Ishikawa (cell line): ENCODE results near the gene PDE4D.

Source experiments
- CEBPB ChIP-seq: IDR thresholded peaks from 2 replicates; pipeline ENCODE4 v1.6.1; 2012
- CREB1 ChIP-seq: IDR thresholded peaks from 2 replicates; pipeline ENCODE4 v1.6.1; 2012; ENCODE audit warnings: low read depth
- EGR1 ChIP-seq: IDR thresholded peaks from 2 replicates; pipeline ENCODE4 v1.6.1; 2012
- EP300 ChIP-seq: IDR thresholded peaks from 2 replicates; pipeline ENCODE4 v1.6.1; 2012; ENCODE audit warnings: borderline replicate concordance
- FOXM1 ChIP-seq: IDR thresholded peaks from 2 replicates; pipeline ENCODE4 v1.6.1; 2012; ENCODE audit warnings: low read depth, borderline replicate concordance
- MAX ChIP-seq: IDR thresholded peaks from 2 replicates; pipeline ENCODE4 v1.6.1; 2012
- NFIC ChIP-seq: IDR thresholded peaks from 2 replicates; pipeline ENCODE4 v1.6.1; 2012
- RAD21 ChIP-seq: IDR thresholded peaks from 2 replicates; pipeline ENCODE4 v1.6.1; 2012; ENCODE audit warnings: low read depth
- TAF1 ChIP-seq: IDR thresholded peaks from 2 replicates; pipeline ENCODE4 v1.6.1; 2012; ENCODE audit warnings: low read depth, mild to moderate bottlenecking
- TCF12 ChIP-seq: IDR thresholded peaks from 2 replicates; pipeline ENCODE4 v1.6.1; 2012; ENCODE audit warnings: low read depth
- TEAD4 ChIP-seq: IDR thresholded peaks from 2 replicates; pipeline ENCODE4 v1.6.1; 2012
- YY1 ChIP-seq: IDR thresholded peaks from 2 replicates; pipeline ENCODE4 v1.6.1; 2012; ENCODE audit warnings: low read depth
- ZBTB7A ChIP-seq: IDR thresholded peaks from 2 replicates; pipeline ENCODE4 v1.6.1; 2012; ENCODE audit warnings: low read depth
- TF ChIP-seq, protein P1 (sequence below): IDR thresholded peaks from 2 replicates; pipeline ENCODE4 v1.6.1; 2012; ENCODE audit warnings: low read depth, mild to moderate bottlenecking
- TF ChIP-seq, protein P2 (sequence below): IDR thresholded peaks from 2 replicates; pipeline ENCODE4 v1.6.1; 2012

Gene PDE4D

GRCh38 chr5:58993461-58993860 lies 900.1 kb downstream of the PDE4D start:
- TF ChIP-seq CEBPB (no peak), RAD21 (no peak), EP300 (no peak), NFIC (no peak), YY1 (no peak), MAX (no peak), CREB1 (no peak), TCF12 (no peak), TEAD4 (no peak), FOXM1 (no peak)

DNA sequence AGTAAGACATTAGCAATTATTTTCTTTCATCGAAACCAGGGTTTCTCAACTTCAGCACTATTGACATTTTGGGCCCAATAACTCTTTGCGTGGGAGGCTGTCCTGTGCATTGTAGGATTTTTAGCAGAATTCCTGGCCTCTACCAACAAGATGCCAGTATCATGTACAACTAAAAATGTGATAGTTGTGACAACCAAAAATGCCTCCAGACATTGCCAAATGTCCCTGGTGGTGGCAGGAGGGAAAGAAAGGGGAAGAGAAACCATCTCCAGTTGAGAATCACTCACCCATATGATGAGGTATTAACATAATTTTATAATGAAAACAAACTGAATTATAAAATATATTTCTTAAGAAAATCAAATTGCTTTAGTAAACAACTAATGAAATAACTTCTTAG lies 904.6 kb downstream of the PDE4D start:
- TF ChIP-seq RAD21 (no peak), TAF1 (no peak), CEBPB (no peak), CREB1 (no peak), NFIC (no peak), TEAD4 (no peak), ZBTB7A (no peak), MAX (no peak), EP300 (no peak), FOXM1 (no peak), TCF12 (no peak), EGR1 (no peak), YY1 (no peak)
- TF ChIP-seq, protein P1, sequence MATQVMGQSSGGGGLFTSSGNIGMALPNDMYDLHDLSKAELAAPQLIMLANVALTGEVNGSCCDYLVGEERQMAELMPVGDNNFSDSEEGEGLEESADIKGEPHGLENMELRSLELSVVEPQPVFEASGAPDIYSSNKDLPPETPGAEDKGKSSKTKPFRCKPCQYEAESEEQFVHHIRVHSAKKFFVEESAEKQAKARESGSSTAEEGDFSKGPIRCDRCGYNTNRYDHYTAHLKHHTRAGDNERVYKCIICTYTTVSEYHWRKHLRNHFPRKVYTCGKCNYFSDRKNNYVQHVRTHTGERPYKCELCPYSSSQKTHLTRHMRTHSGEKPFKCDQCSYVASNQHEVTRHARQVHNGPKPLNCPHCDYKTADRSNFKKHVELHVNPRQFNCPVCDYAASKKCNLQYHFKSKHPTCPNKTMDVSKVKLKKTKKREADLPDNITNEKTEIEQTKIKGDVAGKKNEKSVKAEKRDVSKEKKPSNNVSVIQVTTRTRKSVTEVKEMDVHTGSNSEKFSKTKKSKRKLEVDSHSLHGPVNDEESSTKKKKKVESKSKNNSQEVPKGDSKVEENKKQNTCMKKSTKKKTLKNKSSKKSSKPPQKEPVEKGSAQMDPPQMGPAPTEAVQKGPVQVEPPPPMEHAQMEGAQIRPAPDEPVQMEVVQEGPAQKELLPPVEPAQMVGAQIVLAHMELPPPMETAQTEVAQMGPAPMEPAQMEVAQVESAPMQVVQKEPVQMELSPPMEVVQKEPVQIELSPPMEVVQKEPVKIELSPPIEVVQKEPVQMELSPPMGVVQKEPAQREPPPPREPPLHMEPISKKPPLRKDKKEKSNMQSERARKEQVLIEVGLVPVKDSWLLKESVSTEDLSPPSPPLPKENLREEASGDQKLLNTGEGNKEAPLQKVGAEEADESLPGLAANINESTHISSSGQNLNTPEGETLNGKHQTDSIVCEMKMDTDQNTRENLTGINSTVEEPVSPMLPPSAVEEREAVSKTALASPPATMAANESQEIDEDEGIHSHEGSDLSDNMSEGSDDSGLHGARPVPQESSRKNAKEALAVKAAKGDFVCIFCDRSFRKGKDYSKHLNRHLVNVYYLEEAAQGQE: no peak
- TF ChIP-seq, protein P2, sequence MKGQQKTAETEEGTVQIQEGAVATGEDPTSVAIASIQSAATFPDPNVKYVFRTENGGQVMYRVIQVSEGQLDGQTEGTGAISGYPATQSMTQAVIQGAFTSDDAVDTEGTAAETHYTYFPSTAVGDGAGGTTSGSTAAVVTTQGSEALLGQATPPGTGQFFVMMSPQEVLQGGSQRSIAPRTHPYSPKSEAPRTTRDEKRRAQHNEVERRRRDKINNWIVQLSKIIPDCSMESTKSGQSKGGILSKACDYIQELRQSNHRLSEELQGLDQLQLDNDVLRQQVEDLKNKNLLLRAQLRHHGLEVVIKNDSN: no peak

DNA sequence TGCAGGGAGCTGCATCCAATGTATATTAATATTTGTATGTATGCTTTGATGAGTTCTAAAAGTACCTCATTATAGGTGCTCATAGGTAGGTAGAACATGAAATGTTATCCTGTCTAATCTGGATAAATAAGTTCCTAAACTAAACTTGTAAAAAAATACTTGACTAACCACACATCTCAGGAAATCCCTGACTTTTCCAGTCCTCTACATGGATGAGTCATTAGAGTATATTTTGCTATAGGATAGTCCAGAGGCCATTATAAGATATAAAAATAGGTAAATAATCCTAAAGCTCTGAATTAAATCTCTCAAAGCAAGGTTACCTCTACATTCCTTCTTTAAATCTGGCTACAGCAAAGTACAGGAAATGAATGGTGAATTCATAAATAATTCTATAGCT lies 906.3 kb downstream of the PDE4D start:
- TF ChIP-seq TAF1 (no peak), ZBTB7A (no peak), RAD21 (no peak), TCF12 (no peak), TEAD4 (no peak), CREB1 (no peak), YY1 (no peak), EP300 (no peak), EGR1 (no peak), MAX (no peak), CEBPB (no peak)
- TF ChIP-seq, protein P2: no peak
- TF ChIP-seq, protein P1: no peak

- TF ChIP-seq FOXM1 (no peak), NFIC (no peak), TCF12 (no peak), MAX (no peak), CREB1 (no peak), CEBPB (no peak), TAF1 (no peak), EP300 (no peak)
- TF ChIP-seq, protein P2: no peak
- TF ChIP-seq, protein P1: no peak
Observed at GRCh38 chr5:58986281-58986680, 907.2 kb downstream of the PDE4D start.
